Prostate gland (tissue), 2 donors: ENCODE data around the gene CCDC121.

ENCODE experiments used
- POLR2A ChIP-seq: fragments of 450-650 bp; IDR thresholded peaks from one replicate; pipeline ENCODE4 v1.6.1; 2016; ENCODE audit warnings: antibody characterized with exemption, mild to moderate bottlenecking
- TF ChIP-seq, protein P1 (sequence below), 4 experiments: fragments of 200-600 bp in 2 of 4; fragments of 450-650 bp in 2 of 4; sonication (generic) in 2 of 4; IDR thresholded peaks; 1 replicate in 3 of 4; 2 replicates in 1 of 4; pipeline ENCODE4 v1.5.1; 2016 to 2019; ENCODE audit warnings: antibody characterized with exemption in 4 of 4, mild to moderate bottlenecking in 2 of 4, moderate library complexity in 2 of 4

GRCh38 chr2:27664622-27665363 is 36.0 kb upstream of the CCDC121 start:
- TF ChIP-seq, protein P1, sequence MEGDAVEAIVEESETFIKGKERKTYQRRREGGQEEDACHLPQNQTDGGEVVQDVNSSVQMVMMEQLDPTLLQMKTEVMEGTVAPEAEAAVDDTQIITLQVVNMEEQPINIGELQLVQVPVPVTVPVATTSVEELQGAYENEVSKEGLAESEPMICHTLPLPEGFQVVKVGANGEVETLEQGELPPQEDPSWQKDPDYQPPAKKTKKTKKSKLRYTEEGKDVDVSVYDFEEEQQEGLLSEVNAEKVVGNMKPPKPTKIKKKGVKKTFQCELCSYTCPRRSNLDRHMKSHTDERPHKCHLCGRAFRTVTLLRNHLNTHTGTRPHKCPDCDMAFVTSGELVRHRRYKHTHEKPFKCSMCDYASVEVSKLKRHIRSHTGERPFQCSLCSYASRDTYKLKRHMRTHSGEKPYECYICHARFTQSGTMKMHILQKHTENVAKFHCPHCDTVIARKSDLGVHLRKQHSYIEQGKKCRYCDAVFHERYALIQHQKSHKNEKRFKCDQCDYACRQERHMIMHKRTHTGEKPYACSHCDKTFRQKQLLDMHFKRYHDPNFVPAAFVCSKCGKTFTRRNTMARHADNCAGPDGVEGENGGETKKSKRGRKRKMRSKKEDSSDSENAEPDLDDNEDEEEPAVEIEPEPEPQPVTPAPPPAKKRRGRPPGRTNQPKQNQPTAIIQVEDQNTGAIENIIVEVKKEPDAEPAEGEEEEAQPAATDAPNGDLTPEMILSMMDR (IDR thresholded peaks at IDR 0.05): no peak
- TF ChIP-seq POLR2A: no peak
